ENCODE measurements around the gene CDKN2AIP.
"Not testable (repeated sequence)": the region's sequence is repeated elsewhere in the genome, so short reads cannot be mapped to it uniquely, and the experiment has no call there.

Gene CDKN2AIP

DNA sequence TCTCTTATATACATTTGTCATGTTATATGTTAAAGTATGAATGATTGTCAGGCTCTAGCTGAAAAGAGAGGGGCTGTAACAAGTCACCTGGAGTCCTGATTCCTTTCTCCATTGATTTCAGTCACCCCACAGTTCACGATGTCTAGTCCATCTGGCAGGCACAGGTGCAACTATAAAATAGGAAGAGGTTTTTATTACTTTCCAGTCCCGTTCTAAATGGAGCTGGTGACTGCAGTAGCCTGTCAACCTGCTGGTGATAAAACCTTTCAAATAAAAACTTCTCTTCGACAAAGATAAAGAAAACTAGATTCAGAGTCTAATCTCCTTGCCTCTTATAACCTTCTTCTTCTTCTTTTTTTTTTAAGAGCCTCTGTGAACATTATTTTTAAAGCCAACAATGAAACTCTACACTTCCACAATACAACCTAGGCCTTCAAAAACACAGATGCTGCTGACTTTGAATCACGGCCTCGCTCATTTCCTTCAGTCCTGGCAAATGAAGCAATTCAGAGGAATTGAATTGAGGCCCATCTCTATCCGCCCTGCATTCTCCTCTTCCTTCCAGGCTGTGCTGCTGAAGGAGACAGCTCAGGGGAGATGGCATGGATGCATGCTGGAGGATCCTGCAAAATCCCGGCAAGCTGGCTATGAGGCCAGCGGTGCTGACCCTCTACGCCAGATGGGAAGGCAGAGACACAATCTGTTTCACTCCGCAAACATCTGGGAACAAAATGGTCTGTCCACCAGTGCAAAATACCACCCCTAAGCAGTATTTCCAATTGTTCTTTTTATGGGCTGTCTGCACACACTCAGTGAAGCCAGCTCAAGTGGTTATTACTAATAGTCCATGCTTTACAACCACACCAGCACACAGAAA, 27.3 kb upstream of the CDKN2AIP start:
- no peak for DNase-seq

DNA sequence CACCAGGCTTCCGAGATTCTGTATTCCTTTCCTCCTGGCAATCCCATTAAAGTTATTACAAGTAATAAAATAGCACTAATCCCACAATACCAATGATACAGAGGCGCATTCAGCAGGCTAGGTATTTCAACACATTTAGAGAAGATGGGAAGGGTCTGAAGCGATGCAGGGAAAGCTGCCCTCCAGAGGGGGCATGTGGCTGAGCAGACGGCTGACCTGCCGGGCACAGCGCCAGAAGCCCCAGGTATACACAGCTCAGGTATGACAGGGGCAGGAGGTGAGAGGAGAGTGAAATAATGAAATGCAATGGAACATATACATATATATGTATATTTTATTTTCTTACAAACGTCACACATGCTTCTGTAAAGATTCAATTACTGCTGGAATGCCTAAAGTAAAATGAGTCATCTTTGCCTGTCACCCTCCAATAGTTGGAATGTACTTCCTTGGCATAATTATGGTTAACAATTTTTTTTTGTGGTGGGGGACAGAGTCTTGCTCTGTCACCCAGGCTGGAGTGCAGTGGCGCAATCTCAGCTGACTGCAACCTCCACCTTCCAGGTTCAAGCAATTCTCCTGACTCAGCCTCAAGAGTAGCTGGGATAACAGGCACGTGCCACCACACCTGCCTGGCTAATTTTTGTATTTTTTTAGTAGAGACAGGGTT, 21.3 kb upstream of the CDKN2AIP start:
- DNase-seq: no peak

DNA sequence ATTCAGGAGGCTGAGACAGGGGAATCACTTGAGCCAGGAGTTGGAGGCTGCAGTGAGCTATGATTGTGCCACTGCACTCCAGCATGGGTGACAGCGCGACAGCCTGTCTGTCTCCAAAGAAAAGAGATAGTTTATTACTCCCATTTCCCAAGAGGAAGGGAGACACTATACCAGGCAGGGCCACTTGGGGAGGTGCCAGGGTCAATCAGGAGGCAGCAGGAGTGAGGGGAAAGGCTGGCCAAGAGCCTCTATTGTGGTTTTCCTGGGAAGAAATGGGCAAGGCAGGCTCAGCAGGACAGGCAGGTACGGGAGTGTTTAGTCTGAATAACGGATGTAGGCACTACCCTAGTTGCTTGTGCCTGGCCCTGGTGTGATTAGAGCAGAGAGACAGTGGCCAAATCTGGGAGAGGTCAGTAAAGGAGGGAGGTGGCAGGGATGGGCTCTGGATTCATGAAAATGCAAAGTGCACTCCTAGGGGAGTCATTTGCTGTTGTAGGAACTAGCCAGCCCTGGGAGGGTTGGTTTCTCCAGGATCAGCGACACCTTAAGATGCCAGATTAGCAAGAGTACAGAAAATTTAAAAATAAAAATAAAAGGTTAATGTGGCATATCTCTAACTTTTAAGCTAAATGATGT, 20.2 kb upstream of the CDKN2AIP start:
- DNase-seq: no peak

DNA sequence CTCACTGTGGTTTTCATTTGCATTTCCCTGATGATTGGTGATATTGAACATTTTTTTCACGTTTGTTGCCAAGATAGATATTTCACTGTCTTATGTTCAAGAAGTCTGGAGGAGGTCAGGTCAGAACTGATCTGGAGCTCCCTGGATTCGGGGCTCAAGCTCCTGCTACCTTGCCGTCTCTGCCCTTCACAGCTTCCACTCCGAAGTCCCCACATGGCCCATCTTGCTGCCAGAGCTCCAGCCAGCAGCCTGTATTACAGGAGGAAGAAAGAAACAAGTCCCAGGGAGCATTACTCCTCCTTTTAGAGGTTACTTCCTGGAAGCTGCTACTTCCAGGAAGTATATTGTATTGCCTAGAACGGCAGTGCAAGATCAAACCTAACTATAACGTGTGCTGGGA, 17.9 kb upstream of the CDKN2AIP start:
- no peak for DNase-seq

DNA sequence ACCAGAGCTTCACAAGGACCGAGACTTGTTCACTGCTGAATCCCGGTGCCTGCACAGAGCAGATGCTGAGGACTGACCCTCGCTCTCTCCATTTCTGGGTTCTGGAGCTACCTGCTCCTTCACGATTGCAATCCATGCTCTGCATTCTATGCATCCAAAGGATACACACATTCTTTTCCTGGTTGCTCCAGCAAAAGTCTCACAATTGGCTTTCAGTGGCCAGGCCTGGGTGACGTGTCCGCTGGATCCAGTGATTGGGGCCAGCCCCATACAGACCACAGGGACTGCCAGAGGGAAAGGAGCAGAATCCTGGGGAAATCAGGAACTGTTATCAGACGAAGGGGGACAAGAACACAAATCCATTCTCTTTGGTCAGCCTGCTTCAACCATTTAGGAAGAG, 14.9 kb upstream of the CDKN2AIP start:
- DNase-seq: no peak

DNA sequence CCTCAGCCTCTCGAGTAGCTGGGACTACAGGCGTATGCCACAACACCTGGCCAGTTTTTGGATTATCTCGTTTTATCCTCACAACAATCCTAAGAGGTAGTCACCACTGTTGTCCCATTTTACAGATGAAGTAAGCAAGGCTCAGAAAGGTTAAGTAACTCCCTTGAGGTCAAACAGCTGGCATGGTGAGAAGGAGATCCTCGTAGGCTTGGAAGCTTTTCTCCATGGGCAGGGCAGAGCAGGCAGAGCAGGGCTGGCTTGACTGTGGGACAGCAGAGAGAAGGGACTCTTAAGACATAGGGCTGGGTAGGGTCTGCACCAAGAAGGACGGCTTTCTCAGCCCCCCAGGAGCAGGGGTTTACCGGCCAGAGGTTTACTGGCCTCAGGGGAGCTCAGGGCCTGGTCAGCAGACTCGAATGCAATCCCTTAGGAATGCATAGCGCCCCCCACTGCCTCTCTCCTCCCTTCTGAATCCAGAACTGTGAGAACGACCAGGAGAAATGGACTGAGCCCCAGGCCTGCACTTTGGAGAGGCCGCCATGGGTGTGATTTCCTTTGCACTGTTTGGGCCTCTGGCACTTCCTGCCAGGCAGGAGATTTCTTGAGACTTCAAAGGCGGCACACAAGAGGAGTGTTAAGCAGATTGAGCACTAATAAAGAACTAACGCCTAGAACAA, 14.0 kb upstream of the CDKN2AIP start:
- DNase-seq: no peak

DNA sequence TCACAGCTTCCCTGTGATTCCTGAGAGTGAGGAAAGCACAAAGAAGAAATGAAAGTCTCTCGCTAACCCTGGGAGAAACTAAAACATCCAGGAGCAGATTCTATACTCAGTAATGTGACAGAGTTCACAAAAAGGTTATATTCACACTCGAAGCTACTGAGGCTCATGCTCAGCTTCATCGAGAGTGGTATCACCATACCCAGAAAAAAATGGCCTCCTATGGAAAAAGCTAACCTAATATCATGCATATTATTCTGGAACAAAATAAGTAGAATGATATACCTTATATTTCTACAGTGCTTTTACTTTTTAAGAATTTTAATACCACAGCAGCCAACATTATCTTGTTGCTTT, 13.5 kb upstream of the CDKN2AIP start:
- DNase-seq: no peak

DNA sequence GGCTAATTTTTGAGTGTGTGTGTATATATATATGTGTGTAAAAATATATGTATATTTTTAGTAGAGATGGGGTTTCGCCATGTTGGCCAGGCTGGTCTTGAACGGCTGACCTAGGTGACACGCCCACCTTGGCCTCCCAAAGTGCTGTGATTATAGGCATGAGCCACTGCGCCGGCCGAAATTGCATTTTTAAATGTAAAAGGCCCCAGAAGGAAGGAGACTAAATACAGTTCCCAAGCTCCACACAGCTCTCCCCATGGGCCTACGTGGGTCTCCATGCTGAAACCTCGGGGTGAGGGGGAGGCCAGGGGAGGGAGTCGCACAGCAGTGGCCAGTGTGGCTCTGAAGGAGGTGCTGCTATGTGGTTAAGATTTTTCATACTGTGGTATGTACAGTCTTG, 12.8 kb upstream of the CDKN2AIP start:
- DNase-seq: no peak

DNA sequence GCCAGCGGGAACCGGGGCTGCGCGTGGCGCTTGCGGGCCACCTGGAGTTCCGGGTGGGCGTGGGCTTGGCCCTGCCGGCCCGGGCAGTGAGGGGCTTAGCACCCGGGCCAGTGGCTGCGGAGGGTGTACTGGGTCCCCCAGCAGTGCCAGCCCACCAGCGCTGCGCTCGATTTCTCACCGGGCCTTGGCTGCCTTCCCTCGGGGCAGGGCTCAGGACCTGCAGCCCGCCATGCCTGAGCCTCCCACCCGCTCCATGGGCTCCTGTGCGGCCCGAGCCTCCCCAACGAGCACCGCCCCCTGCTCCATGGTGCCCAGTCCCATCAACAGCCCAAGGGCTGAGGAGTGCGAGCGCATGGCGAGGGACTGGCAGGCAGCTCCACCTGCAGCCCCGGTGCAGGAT, 11.3 kb upstream of the CDKN2AIP start:
- not testable (repeated sequence) for DNase-seq

DNA sequence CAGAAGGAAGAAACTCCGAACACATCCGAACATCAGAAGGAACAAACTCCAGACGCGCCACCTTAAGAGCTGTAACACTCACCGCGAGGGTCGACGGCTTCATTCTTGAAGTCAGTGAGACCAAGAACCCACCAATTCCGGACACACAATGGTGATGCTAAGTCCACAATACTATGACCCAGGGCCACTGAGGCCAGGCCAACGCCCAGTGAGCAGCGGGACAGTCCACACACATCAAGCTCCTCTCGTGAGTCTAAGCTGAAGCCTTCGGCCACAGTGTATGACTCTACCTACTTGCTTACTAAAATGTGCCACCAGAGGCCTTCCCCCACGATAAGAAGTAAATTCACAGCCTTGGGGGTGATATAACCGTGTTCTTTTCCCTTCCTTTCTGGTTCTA, 10.2 kb upstream of the CDKN2AIP start:
- DNase-seq: no peak

DNA sequence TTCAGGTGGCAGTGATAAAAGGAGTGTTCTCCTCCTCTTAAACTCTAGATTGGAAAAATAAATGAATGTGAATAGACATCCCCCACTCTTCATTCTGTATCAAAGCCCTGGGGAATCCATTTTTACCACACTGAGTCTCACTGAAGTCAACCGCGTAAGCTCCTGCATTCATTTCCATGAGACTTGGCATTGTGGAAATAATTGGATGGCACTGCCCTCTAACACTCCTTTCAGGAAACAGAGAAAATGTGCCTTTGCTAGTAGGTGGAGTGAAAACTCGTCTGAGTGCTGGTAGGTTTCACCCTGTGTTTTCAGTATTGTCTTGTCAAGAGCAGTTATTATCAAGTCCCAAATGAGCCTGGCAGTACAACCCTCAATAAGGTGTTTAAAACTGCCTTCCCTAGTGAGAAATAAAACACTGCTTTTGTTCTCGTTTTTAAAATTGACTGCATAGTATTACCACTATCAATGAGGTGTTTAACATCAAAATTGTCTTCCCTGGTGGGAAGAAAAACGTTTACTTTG, 9.7 kb upstream of the CDKN2AIP start:
- no peak for DNase-seq

DNA sequence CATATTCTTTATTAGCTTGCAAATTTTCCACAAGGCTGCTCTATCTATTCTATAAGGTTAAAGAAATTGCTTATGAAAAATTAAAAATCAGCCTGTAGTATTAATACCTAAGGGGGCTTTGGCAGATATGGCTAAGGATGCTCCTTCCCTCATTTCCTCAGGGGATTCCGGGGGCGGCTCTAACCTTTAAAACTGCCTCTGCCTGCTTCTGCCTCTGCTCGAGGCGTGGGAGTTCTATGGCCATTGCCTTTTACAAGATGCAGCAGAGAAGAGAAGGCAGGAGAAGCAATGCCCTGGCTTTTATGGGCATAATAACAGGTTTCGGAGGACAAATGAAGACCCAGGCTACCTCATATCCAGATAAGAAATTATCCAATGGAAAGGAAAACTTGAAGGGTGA, 8.6 kb upstream of the CDKN2AIP start:
- no peak for DNase-seq

DNA sequence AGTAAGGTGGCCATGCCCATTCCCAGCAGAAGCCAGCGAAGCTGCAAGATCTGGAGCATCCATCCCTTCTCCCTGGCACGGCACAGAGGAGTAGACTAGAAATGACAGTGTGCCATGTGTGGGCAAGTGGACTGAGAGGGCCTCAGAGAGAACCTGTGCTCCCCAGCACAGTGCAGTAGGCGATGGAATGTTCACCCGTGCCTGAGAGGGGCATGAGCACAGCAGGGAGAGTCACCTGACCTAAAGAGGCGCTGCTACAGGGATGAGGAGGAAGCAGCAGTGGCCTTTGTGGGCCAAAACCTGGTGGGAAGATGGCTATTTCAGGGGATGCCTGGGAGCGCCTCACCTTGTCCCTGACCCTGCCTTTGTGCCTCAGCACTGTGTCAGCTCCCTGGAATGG, 8.0 kb upstream of the CDKN2AIP start:
- no peak for DNase-seq

DNA sequence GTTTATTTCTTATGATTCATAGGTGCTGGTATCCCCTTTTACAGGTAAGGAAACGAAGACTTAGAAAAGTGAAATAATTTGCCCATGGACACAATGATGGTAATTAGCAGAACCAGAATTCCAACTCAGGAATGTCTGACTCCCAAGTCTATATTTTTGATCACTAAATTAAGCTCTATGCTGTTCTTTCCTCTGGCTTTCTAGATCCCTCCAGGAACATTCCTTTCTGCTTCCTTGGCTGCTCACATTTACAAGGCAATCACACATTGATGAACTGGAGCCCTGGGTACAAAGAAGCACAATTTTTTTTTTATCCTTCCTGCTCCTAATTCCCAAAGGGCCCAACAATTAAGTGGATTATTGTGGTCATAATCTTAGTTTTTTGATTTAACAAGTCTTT, 7.0 kb upstream of the CDKN2AIP start:
- DNase-seq: no peak

DNA sequence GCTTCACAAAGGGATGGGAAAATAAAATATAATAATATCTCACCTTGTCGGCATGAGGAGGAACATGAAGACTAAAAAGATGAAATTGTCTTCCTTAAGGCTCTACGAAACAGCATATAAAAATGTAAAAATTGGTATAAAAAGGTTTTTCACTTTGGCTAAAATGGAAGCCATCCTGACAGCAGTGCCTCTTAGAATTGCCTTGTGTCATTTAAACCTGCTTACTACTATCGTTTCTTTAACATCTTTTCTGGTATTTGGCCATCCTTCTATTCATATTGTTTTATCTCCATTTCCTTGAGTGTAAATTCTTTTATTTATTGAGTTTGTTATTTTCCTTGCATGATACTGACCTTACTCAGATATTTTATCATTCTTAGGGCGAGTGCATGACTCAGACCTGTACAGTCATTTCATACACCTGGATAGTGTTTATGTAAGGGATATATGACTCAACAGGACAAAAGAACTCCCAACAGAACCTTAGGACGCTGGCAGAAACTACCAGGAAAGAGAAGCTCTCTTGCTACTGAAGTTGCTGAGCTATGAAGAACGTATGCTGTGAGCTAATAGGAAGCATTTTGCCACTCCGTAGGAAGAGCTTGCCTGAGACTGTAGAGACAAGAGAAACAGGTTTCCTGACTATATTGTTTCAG, 5.8 kb upstream of the CDKN2AIP start:
- DNase-seq: no peak

DNA sequence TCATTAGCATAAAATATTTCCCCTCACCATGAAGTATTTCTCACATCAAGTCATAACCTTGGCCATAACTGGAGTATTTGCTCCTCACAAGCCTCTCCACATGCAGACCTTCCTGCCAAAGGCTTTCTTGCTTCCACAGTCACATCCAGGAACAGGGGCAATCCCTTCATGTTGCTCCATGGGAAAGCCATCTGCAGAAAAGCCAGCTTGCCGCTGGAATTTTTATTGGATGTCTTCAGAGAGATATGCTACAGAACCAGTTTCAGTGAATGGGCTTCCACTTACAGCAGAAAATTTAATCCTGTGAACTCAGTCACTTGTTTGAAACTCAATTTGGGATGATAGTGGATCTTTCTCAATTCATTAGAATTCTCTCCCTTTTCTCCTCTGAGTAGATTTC, 3.2 kb upstream of the CDKN2AIP start:
- DNase-seq: no peak

DNA sequence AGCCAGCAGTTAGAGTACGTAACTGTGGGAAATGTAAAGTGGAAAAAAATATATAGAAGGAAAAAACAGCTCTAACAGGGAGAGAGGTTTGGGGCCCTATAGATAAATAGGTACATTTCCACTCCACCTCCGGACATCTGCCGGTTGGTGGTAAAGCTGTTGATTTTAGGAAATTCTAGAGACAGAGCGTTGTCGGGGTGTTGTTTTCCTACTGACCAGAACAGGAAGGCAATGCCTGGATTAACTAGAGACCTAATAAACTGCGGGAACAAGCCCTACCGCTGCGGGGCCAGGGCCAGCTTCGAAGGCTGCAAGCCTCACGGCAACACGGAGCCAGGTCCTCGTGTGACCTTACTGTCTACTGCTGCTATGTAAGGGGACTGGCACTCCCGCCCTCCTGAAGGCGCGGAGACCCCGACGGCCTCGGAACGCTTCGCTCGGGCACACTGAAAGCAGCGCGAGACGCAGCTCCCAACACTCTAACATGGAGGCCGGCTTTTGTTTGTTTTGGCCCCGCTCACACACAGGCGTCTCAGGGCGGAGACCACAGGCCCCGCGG, 702 bp upstream of the CDKN2AIP start:
- DNase-seq: peak; percentile 47

DNA sequence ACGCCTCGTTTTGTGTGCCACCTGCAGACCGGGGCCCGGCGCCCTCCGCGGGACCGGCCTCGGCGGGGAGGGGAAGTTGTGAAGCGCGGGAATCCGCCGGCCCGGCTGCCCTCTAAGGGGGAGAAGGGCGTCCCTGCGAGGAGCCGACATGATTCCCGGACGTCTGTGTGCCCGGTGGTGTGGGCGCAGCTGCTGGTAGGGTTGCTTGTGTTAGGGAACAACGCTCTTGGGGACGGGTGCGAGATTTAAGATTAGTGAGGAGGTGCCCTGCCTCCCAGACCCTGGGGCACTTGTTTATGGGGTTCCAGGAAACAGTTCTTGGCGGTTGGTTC, 627 bp downstream of the CDKN2AIP start:
- DNase-seq: no peak

DNA sequence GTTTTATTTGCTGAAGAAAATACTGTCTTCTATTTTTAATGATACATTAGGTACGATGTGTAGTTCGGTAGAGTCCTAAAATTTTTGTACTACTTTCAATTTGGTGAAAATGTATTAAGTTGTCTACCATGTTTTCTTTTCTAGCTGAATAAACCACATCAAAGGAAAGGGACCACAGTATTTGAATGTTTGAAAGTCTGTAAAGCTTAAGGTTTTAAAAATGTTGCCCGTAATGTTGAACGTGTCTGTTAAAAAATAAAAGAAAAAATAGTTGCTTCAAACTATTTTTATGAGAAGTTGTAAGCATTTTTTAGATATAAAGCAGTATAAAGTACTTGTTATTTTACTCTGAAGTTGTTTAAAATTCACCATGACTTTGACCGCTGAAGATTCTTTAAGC, 3.2 kb downstream of the CDKN2AIP start:
- DNase-seq: no peak

DNA sequence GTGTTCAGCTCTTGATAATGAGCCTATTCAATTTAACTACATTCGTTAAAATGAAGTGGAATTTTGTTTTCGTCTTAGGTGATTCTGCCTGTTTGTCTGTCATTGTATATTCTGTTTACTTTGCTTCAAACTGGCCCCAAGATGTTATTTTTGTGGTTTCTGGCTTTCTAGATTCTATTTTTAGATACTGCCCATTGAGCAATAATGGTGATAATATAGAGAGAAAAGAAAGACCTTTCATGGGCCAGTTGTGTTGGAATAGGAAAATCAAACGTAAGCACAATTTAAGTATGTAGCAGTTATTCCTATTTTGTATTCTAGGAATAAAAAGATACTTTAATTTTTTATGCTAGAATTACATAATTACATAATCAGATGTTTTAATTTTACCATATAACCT, 4.0 kb downstream of the CDKN2AIP start:
- DNase-seq: no peak

DNA sequence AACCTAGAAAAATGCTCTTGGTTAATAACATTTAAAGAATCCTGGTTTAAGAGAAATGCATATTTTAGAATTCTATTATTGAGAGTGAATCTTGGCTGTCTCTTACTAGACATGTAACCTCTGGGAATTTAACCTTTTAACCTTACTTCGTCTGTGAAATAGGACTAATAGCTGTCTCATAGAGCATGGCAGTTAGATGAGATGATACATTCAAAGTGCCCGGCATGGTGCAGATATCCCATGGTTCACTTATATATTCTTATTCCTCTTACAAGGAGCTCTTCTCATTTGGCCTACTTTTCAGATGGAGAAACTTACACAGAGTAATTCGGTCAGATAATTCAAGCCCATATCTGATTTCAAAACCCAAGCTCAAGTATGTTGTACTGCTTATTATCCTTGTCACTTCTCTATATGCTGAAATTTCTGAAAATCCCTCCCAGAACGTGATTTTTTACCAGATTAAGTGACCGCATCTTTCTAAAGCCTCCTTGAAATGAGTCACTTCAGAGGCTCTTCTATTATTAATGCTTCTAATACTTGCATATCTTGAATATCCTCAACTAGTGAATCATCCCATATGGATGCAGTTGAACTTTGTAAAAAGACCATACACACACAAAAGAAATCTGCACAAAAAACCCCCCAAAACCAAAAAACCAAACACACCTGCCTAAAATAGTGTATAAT, 4.9 kb downstream of the CDKN2AIP start:
- no peak for DNase-seq

DNA sequence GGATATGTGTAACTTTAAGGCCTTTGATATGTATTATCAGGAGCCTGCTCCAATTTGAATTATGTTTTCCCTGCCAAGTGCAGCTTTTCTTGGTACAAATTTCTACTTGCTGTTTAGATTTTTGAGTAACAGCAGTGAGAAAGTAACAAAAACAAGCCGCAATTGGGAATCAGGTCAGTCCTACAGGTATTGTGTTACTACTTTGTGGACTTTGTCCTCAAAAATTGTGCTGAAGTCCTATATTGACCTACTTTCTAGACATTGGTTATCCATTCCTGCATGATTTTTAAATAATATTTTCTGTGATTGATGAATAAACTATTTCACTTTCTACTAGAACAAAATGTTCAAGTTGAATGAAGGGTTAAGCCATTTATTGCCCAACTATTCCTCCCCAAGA, 5.7 kb downstream of the CDKN2AIP start:
- no peak for DNase-seq
